ENCODE data around the gene MATCAP1.

The MATCAP1 gene

GRCh38 chr16:67155295-67156142, 28.2 kb downstream of the MATCAP1 start:
- DNase-seq = peak; percentile 73

DNA sequence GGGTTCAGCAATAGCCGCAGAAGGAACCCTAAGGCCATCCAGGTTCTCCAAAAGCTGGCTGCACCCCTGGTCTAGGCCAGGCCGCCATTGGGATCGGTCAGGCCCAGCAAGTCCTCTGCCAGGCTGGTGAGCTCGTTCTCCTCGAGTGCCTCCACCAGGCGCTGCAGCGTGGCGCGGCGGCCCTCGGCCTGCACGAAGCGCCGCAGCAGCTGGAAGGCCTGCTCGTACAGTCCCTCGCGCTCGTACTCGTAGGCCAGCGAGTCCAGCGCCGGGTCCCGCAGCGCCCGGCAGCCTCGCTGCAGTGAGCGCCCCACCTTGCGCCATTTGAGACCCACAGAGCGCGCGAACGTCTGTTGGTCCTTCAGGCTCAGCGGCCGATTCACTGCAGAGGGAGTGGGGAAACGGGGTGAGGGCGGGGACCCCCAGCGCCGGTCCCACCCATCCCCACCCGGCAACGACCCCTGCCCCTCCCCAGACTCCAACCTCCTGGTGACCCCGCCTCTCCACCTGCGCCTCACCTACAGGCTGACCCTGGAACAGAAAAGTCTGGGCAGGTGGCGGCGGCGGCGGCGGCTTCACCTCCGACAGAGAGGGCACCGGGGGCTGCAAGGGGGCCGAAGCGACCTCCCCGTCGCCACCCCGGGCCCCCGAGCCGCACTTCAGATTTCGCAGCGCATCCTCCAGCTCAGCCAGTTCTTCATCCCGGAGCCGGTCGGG, 29.0 kb downstream of the MATCAP1 start:
- DNase-seq = no peak

DNA sequence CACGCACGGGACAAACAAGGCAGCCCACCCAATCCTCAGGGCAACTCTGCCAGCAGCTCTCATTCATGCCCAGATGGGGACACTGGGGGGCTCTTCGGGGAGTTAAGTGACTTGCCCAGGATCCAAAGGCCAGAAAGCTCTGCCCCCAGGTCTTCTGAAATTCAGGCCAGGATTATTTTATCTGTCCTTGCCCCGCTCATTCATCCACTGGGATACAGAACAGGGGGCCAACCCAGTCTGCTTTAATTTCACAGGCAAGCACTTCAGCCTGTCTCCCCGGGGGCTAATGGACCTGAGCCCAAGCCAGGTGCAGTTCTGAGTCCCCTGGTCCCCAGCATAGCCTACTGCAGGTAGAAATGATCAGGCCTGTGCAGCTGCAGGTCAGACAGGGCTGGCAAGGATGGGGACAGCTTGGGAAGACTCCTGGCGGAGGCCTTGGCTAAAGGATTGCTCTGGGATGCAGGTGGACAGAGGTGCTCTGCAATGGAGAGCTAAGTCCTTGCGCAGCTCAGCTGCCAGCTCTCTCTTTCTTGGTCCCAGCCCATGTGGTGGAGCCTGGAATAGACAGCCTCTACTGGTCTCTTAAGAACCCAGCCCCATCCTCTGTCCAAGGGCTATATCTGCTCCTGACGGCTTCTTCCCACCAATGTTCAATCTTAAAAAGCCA, 32.2 kb downstream of the MATCAP1 start:
- DNase-seq = no peak

GRCh38 chr16:67150833-67151396, 32.8 kb downstream of the MATCAP1 start, which contains the start of gene B3GNT9:
B3GNT9 (minus strand) TSS chr16:67150998; CDS start chr16:67150485, 513 bp downstream.
- peak; percentile 29 for DNase-seq

DNA sequence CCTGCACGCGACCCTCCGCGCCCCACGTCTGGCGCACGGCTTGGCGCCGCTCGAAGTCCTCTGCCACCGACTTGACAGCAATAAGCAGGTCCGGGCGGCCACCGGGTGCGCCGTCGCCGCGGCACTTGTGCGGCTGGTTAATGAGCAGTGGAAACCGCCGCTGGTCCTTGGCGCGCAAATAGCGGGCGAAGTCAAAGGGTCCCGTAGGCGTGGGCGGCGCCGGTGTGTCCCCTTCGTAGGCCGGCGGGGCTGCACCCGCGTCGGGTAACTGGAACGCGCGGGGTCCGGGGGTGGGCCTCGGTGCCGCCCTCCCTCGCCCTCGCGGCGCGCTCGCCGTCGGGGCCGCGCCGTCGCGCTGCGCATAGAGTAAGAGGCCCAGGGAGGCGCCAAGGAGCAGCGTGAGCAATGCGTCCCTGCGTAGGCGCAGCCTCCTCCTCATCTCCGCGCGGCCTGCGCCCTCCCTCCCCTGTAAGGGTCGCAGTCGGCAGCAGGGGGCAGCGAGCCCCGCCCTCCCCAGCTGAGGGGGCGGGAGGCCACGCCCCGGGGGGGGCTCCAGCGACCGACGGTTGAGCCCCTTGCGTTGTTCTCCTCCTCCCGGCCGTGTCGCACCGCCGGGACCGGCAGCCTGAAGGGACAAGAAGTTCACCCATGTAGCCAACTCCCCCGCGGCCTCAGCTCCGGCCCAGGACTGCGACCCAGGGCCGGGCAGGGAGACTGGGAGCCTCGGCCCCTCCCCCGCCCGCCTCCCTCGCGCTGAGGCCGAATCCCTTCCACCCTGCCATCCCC, 33.5 kb downstream of the MATCAP1 start:
- peak; percentile 40 for DNase-seq

- DNase-seq = no peak
Measured at GRCh38 chr16:67149276-67150046, 34.3 kb downstream of the MATCAP1 start.

DNA sequence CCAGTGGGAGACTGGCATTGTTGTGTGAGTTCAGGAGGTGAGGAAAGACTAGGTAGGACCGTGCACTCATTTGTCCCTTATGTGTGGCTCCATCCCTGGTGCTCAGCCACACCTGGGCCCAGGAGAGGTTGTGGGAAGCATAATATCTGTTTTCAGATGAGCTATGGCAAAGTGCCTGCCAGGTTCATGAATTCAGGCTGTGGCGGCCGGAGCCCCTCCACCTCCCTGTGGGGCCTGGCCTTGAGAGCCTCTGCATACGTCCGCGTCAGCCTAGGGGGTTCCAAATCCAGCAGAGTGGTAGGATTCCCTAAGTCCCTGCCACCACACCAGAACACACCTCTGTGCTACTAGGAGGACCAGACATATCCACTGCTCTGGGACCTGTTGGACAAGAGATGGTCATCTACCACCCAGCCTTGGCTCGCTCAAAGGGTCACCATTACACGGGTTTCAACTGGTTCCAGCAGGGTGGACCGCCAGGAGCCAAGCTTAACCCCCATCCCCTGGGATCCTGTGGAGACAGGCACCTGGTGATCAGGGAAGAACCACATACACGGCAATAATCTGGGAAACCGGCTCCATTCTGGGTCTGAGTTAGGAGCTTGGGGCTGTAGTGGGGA, 35.0 kb downstream of the MATCAP1 start:
- DNase-seq = no peak

DNA sequence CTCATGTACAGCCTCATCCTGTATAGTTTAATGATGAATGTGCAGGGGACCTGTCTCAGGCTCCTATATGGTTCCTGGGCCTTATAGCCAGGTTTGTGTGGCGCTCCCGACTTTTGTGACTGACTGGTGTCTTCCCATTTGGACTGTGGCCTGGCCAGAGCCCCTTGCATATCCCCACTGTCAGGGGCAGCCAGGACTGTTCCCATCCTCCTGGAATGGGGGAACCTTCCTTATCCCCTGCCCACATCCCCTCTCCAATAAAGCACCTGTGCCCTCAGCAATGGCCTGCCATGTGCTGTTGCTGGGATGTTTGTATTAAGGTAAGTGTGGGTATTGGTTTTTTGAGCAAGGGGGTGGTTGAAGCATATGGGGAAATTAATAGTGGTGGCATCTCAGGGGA, 35.5 kb downstream of the MATCAP1 start:
- DNase-seq = no peak

DNA sequence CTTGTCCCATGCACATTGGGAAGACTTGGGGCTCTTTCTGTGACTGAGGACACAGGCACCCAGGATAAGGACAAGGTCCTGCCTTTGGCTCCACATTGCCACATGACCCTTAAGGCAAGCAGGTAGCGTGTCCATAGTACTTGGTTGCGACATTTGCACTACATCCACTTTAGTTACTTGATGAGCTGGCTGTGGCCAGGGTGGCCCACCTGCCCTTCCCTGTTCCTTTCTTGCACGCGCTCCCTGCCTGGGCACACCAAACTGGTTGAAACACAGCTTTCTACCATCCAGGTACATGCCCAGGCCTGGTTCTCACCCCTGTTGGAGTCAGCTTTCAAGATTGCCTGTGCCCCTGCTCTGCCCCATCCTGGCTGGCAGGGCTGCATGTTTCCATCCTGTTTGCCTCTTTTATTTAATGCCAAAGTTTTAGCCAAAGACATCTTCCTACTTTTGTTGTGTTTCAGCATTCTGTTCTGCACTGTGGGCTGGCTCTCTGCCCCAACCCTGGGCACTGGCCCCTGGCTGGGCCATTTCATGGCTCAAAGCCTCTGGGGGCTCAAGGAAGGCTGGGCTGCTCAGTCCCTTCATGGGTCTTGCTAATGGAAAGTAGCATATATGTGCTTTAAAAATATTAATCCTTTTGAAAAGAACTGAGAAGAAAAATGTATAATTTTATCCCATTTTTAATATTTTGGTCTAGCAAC, 36.2 kb downstream of the MATCAP1 start:
- DNase-seq = no peak

- DNase-seq = no peak
Measured at GRCh38 chr16:67146523-67147357, 37.0 kb downstream of the MATCAP1 start.

GRCh38 chr16:67145746-67146145, 38.0 kb downstream of the MATCAP1 start:
- no peak for DNase-seq

- no peak for DNase-seq
Measured at GRCh38 chr16:67144943-67145342, 38.8 kb downstream of the MATCAP1 start.

GRCh38 chr16:67142342-67142741, 41.4 kb downstream of the MATCAP1 start:
- DNase-seq = no peak

GRCh38 chr16:67141391-67141790, 42.4 kb downstream of the MATCAP1 start:
- no peak for DNase-seq

DNA sequence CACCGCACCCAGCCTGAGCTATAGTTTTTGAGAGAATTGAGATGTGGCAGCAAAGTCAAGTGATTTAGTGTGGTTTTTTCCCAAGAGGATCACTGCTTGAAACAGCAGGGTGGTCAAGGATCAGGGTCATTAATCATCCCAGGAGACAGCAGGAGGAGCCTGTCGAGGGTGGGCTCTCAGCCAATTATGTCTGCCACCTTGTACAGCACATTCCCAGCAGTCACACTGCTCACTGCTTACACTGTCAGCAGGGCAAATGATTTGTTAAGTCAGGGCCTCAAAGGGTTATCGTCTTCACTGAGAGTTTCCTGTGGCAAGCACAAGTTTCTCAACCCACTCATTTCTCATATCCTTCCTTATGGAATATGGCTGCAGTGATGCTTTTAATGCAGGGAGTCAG, 46.2 kb downstream of the MATCAP1 start:
- DNase-seq = no peak

DNA sequence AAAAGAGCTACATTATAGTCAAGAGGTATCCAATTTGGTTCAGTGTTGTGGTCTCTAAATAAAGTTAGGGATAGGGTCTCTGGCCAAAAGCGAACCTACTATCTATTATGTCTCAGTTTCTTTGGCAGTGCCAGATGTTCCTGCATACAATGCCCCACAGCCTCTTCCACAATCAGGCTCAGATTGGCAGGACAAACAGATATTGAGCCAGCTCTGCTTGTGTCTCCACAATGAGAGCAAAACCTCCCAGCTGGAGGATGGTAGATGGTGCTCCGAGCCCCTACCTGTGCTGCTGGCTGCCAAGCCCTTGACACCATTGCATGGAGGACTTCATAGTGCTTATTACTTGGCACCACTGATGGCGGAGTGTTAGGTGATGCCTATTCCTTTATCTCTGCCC, 54.3 kb downstream of the MATCAP1 start:
- no peak for DNase-seq

- no peak for DNase-seq
Measured at GRCh38 chr16:67128887-67129286, 54.9 kb downstream of the MATCAP1 start.

GRCh38 chr16:67128417-67128816, 55.3 kb downstream of the MATCAP1 start:
- DNase-seq = no peak
